Measurements from ENCODE around the gene KCTD11.
"Not testable (repeated sequence)": the region's sequence is repeated elsewhere in the genome, so short reads cannot be mapped to it uniquely, and the experiment has no call there.

The KCTD11 gene

GRCh38 chr17:7346761-7347614, 5.0 kb upstream of the KCTD11 start:
- DNase-seq, result no peak

- DNase-seq, result no peak
Measured at GRCh38 chr17:7347630-7348477, 4.1 kb upstream of the KCTD11 start.

GRCh38 chr17:7348478-7349242, 3.3 kb upstream of the KCTD11 start:
- DNase-seq, result no peak

- DNase-seq, result no peak
Measured at GRCh38 chr17:7352503-7352889, 534 bp downstream of the KCTD11 start.

- no peak for DNase-seq
Measured at GRCh38 chr17:7352910-7353635, 1.1 kb downstream of the KCTD11 start.

- DNase-seq, result peak; percentile 52
Measured at GRCh38 chr17:7354262-7354843, 2.4 kb downstream of the KCTD11 start.

GRCh38 chr17:7355053-7355452, 3.1 kb downstream of the KCTD11 start, which contains the start of gene TMEM95:
Gene TMEM95 (plus strand): TSS chr17:7355156. CDS start chr17:7355205, 49 bp downstream.
- no peak for DNase-seq

GRCh38 chr17:7355573-7355972, 3.6 kb downstream of the KCTD11 start:
- no peak for DNase-seq

GRCh38 chr17:7356072-7356549, 4.1 kb downstream of the KCTD11 start:
- peak; percentile 83 for DNase-seq

- no peak for DNase-seq
Measured at GRCh38 chr17:7356756-7357155, 4.8 kb downstream of the KCTD11 start.

GRCh38 chr17:7357381-7357780, 5.4 kb downstream of the KCTD11 start:
- DNase-seq, result no peak

GRCh38 chr17:7361906-7362305, 9.9 kb downstream of the KCTD11 start:
- DNase-seq, result no peak

- no peak for DNase-seq
Measured at GRCh38 chr17:7363311-7363710, 11.3 kb downstream of the KCTD11 start.

GRCh38 chr17:7365963-7366362, 14.0 kb downstream of the KCTD11 start:
- not testable (repeated sequence) for DNase-seq

- no peak for DNase-seq
Measured at GRCh38 chr17:7367083-7367482, 15.1 kb downstream of the KCTD11 start.

- no peak for DNase-seq
Measured at GRCh38 chr17:7367918-7368598, 16.1 kb downstream of the KCTD11 start.

GRCh38 chr17:7368599-7368994, 16.6 kb downstream of the KCTD11 start:
- not testable (repeated sequence) for DNase-seq

GRCh38 chr17:7369825-7370224, 17.9 kb downstream of the KCTD11 start:
- DNase-seq, result no peak

GRCh38 chr17:7370853-7371252, 18.9 kb downstream of the KCTD11 start:
- DNase-seq, result no peak

GRCh38 chr17:7374353-7374752, 22.4 kb downstream of the KCTD11 start:
- DNase-seq, result no peak

- DNase-seq, result no peak
Measured at GRCh38 chr17:7379134-7379533, 27.2 kb downstream of the KCTD11 start.

All from NCI-H1105 treated with DMSO at 0.1 percent for 48 hours (cell line).